Measurements from ENCODE around the gene CD6.

The CD6 gene

GRCh38 chr11:60977224-60977623, 5.7 kb downstream of the CD6 start:
- H3K27ac Mint-ChIP-seq: peak overlapping the region; percentile 97
- H3K4me1 Mint-ChIP-seq (ENCODE audit: low read depth): peaks cover 73% of the 10 kb centered on the region
- peak overlapping the region; percentile 88 for H3K4me3 Mint-ChIP-seq

GRCh38 chr11:60977836-60978235, 6.4 kb downstream of the CD6 start:
- peak overlapping the region; percentile 88 for H3K4me3 Mint-ChIP-seq
- no peaks in the 10 kb centered on the region for H3K9me3 Mint-ChIP-seq
- H3K27ac Mint-ChIP-seq: peak overlapping the region; percentile 97
- peaks cover 95% of the 10 kb centered on the region for H3K36me3 Mint-ChIP-seq (ENCODE audit: low read depth)
- peaks cover 79% of the 10 kb centered on the region for H3K4me1 Mint-ChIP-seq (ENCODE audit: low read depth)
- no peak for DNase-seq
- H3K27me3 Mint-ChIP-seq: no peaks in the 10 kb centered on the region

More at GRCh38 chr11:60977224-60977623, 5.7 kb downstream of the CD6 start:
- Mint-ChIP-seq H3K9me3 (no peaks in the 10 kb centered on the region), H3K36me3 (ENCODE audit: low read depth) (peaks cover 95% of the 10 kb centered on the region), H3K27me3 (no peaks in the 10 kb centered on the region)
- no peak for DNase-seq

GRCh38 chr11:60978546-60979380, 7.3 kb downstream of the CD6 start:
- DNase-seq: peak; percentile 84
- Mint-ChIP-seq H3K27ac (peak overlapping the region; percentile 97), H3K4me3 (peak overlapping the region; percentile 88), H3K36me3 (ENCODE audit: low read depth) (peaks cover 95% of the 10 kb centered on the region), H3K9me3 (no peaks in the 10 kb centered on the region), H3K4me1 (ENCODE audit: low read depth) (peaks cover 88% of the 10 kb centered on the region), H3K27me3 (no peaks in the 10 kb centered on the region)

- H3K27ac Mint-ChIP-seq: peak overlapping the region; percentile 97
- DNase-seq: peak; percentile 49
- no peaks in the 10 kb centered on the region for H3K27me3 Mint-ChIP-seq
- H3K4me1 Mint-ChIP-seq (ENCODE audit: low read depth): peaks cover 95% of the 10 kb centered on the region
- no peaks in the 10 kb centered on the region for H3K9me3 Mint-ChIP-seq
- H3K4me3 Mint-ChIP-seq: peak overlapping the region; percentile 88
- peaks cover 93% of the 10 kb centered on the region for H3K36me3 Mint-ChIP-seq (ENCODE audit: low read depth)
These were observed 10.0 kb downstream of the CD6 start for GRCh38 chr11:60981515-60981914.

GRCh38 chr11:60982184-60982583, 10.7 kb downstream of the CD6 start:
- H3K27me3 Mint-ChIP-seq: no peaks in the 10 kb centered on the region
- H3K36me3 Mint-ChIP-seq (ENCODE audit: low read depth): peaks cover 93% of the 10 kb centered on the region
- peak overlapping the region; percentile 88 for H3K4me3 Mint-ChIP-seq
- peak; percentile 60 for DNase-seq
- H3K27ac Mint-ChIP-seq: peak overlapping the region; percentile 97
- no peaks in the 10 kb centered on the region for H3K9me3 Mint-ChIP-seq
- peaks cover 96% of the 10 kb centered on the region for H3K4me1 Mint-ChIP-seq (ENCODE audit: low read depth)

GRCh38 chr11:60984149-60984548, 12.7 kb downstream of the CD6 start:
- H3K9me3 Mint-ChIP-seq: no peaks in the 10 kb centered on the region
- DNase-seq: peak; percentile 48
- H3K36me3 Mint-ChIP-seq (ENCODE audit: low read depth): peaks cover 93% of the 10 kb centered on the region
- no peaks in the 10 kb centered on the region for H3K27me3 Mint-ChIP-seq
- H3K27ac Mint-ChIP-seq: peak overlapping the region; percentile 97
- peak overlapping the region; percentile 88 for H3K4me3 Mint-ChIP-seq
- H3K4me1 Mint-ChIP-seq (ENCODE audit: low read depth): peaks cover 96% of the 10 kb centered on the region

GRCh38 chr11:60984636-60985035, 13.2 kb downstream of the CD6 start:
- DNase-seq: peak; percentile 36
- peak overlapping the region; percentile 88 for H3K4me3 Mint-ChIP-seq
- no peaks in the 10 kb centered on the region for H3K27me3 Mint-ChIP-seq
- H3K36me3 Mint-ChIP-seq (ENCODE audit: low read depth): peaks cover 93% of the 10 kb centered on the region
- H3K4me1 Mint-ChIP-seq (ENCODE audit: low read depth): peaks cover 96% of the 10 kb centered on the region
- peak overlapping the region; percentile 97 for H3K27ac Mint-ChIP-seq
- H3K9me3 Mint-ChIP-seq: no peaks in the 10 kb centered on the region

GRCh38 chr11:60985501-60985900, 14.0 kb downstream of the CD6 start:
- Mint-ChIP-seq H3K9me3 (no peaks in the 10 kb centered on the region), H3K36me3 (ENCODE audit: low read depth) (peaks cover 91% of the 10 kb centered on the region), H3K27me3 (no peaks in the 10 kb centered on the region), H3K4me3 (peak overlapping the region; percentile 88), H3K27ac (peak overlapping the region; percentile 97), H3K4me1 (ENCODE audit: low read depth) (peaks cover 94% of the 10 kb centered on the region)
- peak; percentile 49 for DNase-seq

- no peaks in the 10 kb centered on the region for H3K27me3 Mint-ChIP-seq
- peaks cover 91% of the 10 kb centered on the region for H3K36me3 Mint-ChIP-seq (ENCODE audit: low read depth)
- peak overlapping the region; percentile 88 for H3K4me3 Mint-ChIP-seq
- peaks cover 93% of the 10 kb centered on the region for H3K4me1 Mint-ChIP-seq (ENCODE audit: low read depth)
- peak overlapping the region; percentile 97 for H3K27ac Mint-ChIP-seq
- peak; percentile 88 for DNase-seq
- no peaks in the 10 kb centered on the region for H3K9me3 Mint-ChIP-seq
These were observed 14.8 kb downstream of the CD6 start for GRCh38 chr11:60985991-60986915.

- DNase-seq: peak; percentile 70
- Mint-ChIP-seq H3K36me3 (ENCODE audit: low read depth) (peaks cover 89% of the 10 kb centered on the region), H3K4me1 (ENCODE audit: low read depth) (peaks cover 88% of the 10 kb centered on the region), H3K4me3 (peak overlapping the region; percentile 88), H3K9me3 (no peaks in the 10 kb centered on the region), H3K27ac (peak overlapping the region; percentile 97), H3K27me3 (no peaks in the 10 kb centered on the region)
These were observed 16.2 kb downstream of the CD6 start for GRCh38 chr11:60987577-60988277.

- Mint-ChIP-seq H3K27me3 (no peaks in the 10 kb centered on the region), H3K4me1 (ENCODE audit: low read depth) (peaks cover 88% of the 10 kb centered on the region), H3K9me3 (no peaks in the 10 kb centered on the region), H3K27ac (peak overlapping the region; percentile 97), H3K4me3 (peak overlapping the region; percentile 88), H3K36me3 (ENCODE audit: low read depth) (peaks cover 89% of the 10 kb centered on the region)
- DNase-seq: peak; percentile 56
These were observed 17.2 kb downstream of the CD6 start for GRCh38 chr11:60988658-60989057.

GRCh38 chr11:60989093-60989650, 17.7 kb downstream of the CD6 start:
- DNase-seq: peak; percentile 49
- H3K27me3 Mint-ChIP-seq: no peaks in the 10 kb centered on the region
- H3K4me1 Mint-ChIP-seq (ENCODE audit: low read depth): peaks cover 86% of the 10 kb centered on the region
- H3K36me3 Mint-ChIP-seq (ENCODE audit: low read depth): peaks cover 89% of the 10 kb centered on the region
- peak overlapping the region; percentile 97 for H3K27ac Mint-ChIP-seq
- peak overlapping the region; percentile 88 for H3K4me3 Mint-ChIP-seq
- H3K9me3 Mint-ChIP-seq: no peaks in the 10 kb centered on the region

- no peaks in the 10 kb centered on the region for H3K9me3 Mint-ChIP-seq
- DNase-seq: peak; percentile 42
- H3K4me1 Mint-ChIP-seq (ENCODE audit: low read depth): peaks cover 88% of the 10 kb centered on the region
- no peaks in the 10 kb centered on the region for H3K27me3 Mint-ChIP-seq
- peak overlapping the region; percentile 58 for H3K4me3 Mint-ChIP-seq
- peaks cover 94% of the 10 kb centered on the region for H3K36me3 Mint-ChIP-seq (ENCODE audit: low read depth)
- peak overlapping the region; percentile 94 for H3K27ac Mint-ChIP-seq
These were observed 20.0 kb downstream of the CD6 start for GRCh38 chr11:60991457-60991856.
